ENCODE data around the gene PIAS4.

The PIAS4 gene

DNA sequence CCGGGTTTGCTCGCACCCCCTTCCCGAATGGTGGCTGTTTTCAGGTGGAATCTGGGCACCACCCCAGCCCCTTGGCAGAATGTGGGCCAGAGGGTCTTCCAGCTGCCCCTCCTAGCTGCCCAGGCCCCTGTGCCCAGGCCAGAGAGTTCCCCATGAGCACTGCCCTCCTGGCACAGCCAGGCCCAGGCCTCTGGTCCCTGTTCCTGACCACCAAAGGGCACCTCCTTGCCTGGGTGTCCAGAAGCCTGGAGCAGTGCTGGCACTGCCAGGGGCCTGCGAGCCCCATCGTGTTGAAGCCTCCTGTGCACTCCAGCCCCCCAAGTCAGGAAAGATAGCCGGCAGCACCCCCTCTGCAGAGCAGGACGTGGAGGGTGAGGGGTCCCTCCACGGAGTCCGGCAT, 23.4 kb downstream of the PIAS4 start:
- DNase-seq (ENCODE audit: low read depth): no peak
- no peak for TF ChIP-seq CTCF (conservative IDR thresholded peaks at IDR 0.05; ENCODE audit: low read depth, low read length)
- H3K4me3 ChIP-seq (ENCODE audit: low read depth, low read length): no peak overlapping the region

DNA sequence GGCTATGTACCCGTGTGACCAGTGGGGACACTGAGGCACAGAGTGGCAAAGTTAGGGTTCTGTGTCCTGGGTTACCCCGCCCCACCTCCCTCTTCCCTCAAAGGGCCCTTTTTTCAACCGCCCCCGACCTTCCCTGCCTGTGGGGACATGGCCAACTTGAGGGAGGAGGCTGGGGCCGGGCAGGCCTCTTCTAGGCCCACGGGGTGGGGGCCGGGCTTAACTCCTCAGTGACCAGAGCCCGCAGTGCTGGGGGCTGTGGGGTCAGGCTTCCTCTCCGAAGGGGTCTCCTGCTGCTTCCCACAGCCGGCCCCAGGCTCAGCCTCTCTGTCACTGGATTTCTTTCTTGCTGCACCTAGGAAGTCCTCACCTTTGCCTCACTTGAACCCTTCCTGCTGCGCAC, 23.9 kb downstream of the PIAS4 start:
- H3K4me3 ChIP-seq (ENCODE audit: low read depth, low read length): no peak overlapping the region
- DNase-seq (ENCODE audit: low read depth): no peak
- TF ChIP-seq CTCF (conservative IDR thresholded peaks at IDR 0.05; ENCODE audit: low read depth, low read length): no peak

DNA sequence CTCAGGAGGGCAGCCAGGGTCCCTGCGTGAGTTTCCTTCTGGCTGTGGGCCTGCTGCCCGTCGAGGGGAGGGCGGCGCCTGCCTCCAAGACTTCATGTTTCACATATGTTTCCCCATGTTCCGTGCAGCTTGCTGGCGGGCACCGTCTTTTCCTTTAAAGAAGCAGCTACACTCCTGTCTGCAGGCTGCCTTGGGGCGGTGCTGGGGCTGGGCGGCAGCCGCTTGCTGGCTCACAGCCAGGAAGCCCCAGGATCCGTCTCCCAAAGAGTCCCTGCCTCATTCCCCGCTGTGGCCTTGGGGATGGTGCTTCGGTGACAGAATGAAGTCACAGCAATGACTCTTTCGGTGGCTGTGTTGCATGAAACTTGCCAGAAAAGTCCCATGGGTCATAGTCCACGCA, 24.9 kb downstream of the PIAS4 start:
- TF ChIP-seq CTCF (conservative IDR thresholded peaks at IDR 0.05; ENCODE audit: low read depth, low read length): no peak
- no peak overlapping the region for H3K4me3 ChIP-seq (ENCODE audit: low read depth, low read length)
- DNase-seq (ENCODE audit: low read depth): no peak

DNA sequence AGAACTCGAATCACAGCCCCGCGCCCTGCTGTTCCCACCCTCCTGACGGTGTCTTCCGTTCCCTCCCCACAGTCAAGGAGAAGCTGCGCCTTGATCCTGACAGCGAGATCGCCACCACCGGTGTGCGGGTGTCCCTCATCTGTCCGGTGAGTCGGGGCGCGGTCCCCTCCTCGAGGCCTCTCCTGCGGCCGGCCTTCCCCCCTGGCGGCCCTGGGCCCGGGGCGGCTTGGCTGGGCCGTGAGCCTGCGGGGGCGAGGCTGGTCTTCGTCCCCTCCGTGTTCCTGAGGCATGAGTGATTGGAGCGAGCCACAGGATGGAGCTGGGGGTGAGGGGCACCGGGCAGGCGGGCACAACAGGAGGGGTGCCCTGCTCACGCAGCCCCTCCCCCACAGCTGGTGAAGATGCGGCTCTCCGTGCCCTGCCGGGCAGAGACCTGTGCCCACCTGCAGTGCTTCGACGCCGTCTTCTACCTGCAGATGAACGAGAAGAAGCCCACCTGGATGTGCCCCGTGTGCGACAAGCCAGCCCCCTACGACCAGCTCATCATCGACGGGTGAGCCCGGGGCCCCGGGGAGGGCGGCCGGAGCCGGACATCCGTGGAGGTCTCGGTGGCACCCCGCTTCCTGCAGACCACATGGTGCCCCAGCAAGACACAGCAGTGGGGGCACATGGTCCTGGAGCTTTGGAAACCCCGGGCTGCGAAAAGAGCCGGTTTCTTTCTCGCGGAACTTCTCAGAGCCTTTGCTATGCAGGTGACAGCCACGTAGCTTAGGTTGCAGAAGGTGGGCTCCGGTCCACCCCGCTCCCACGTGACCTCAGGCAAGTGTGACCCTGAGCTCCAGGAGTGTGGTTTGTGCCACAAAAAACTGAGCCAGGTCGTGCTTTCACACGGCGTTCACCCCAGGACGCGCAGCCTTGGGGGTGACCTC, 25.8 kb downstream of the PIAS4 start:
- TF ChIP-seq CTCF (conservative IDR thresholded peaks at IDR 0.05; ENCODE audit: low read depth, low read length): no peak
- no peak for DNase-seq (ENCODE audit: low read depth)
- no peak overlapping the region for H3K4me3 ChIP-seq (ENCODE audit: low read depth, low read length)

DNA sequence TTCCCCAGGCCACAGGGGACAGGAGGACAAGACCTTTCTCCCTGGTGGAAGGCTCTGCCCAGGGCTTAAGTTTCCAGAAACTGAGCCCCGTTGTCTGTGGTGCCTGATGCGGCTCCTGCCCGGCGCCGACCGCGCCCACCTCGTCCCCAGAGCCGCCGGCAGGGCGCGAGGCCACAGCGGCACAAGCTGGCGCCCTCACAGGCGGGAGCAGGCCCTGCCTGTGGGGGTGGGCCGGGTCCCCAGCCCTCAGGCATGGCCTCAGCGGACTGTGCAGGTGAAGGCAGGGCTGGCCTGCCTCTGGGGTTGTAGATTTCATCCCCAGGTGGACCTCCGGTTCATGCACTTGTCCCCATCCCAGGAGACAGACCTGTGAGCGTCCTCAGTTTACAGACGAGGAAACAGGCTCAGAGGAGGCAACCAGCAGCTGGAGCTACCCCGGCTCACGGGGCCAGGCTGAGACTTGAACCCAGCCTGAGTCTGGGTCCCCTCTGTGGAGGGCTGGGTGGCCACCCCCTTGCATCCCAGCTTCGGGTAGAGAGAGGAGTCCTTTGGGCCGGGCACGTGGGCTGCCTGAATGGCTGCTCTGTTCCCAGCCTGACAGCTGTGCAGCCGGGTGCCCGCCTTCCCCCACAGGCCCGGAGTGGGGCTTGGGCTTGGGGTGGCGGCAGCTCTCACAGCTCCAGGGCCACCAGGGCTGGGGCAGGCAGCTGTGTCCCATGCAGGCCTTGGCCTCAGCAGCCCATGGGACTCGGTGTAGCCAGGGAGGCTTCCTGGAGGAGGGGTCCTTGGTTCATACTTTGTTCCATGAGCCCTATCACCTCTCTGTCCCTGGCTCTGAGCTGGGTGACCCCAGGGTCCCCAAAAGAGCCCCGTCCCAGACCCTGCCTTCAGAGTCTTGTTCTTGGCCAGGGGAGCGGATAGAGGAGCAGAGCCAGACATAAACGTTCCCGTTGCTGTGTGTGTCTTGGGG, 26.8 kb downstream of the PIAS4 start:
- no peak for TF ChIP-seq CTCF (conservative IDR thresholded peaks at IDR 0.05; ENCODE audit: low read depth, low read length)
- DNase-seq (ENCODE audit: low read depth): no peak
- no peak overlapping the region for H3K4me3 ChIP-seq (ENCODE audit: low read depth, low read length)

- no peak for TF ChIP-seq CTCF (conservative IDR thresholded peaks at IDR 0.05; ENCODE audit: low read depth, low read length)
- no peak for DNase-seq (ENCODE audit: low read depth)
- H3K4me3 ChIP-seq (ENCODE audit: low read depth, low read length): no peak overlapping the region
Measured at GRCh38 chr19:4035018-4035566, 27.6 kb downstream of the PIAS4 start.

Measured in choroid plexus epithelial cell (primary cell).